B cell (primary cell): ENCODE results near the gene CAPZB. TPM values are rescaled to one million over a fixed set of nuclear protein-coding genes. Genes with fewer than 3 reads are reported as not detected.
"Not testable (repeated sequence)": the region's sequence is repeated elsewhere in the genome, so short reads cannot be mapped to it uniquely, and the experiment has no call there.

ENCODE experiments used
- ATAC-seq: fragments of 200-7000 bp; cut with Tn5 transposase; one replicate; pipeline ENCODE4 v1.10.0; 2021; ENCODE audit warnings: low read depth, mild to moderate bottlenecking, moderate number of reproducible peaks, moderate library complexity
- CTCF ChIA-PET: fragments of 350-600 bp; sonication (Branson Sonifier 250); formaldehyde crosslinking; loops from one replicate; lab custom pipeline; 2021; ENCODE audit warnings: antibody characterized with exemption, inconsistent platforms; lab: Charles Lee
- POLR2A ChIA-PET: fragments of 350-600 bp; sonication (Branson Sonifier 250); formaldehyde crosslinking; loops from one replicate; lab custom pipeline; 2021; ENCODE audit warnings: antibody characterized with exemption; lab: Charles Lee
- DNase-seq: peaks from one replicate; pipeline ENCODE4 v3.0.0; 2013
- H2AFZ ChIP-seq: 2 replicates; pipeline ENCODE4 v1.6.1; 2012; ENCODE audit warnings: mild to moderate bottlenecking, low read depth, low read length; ENCODE audit not compliant: insufficient read depth, poor library complexity, severe bottlenecking
- H3K27ac ChIP-seq, 2 donors: 1 replicate in 1 of 2; 2 replicates in 1 of 2; pipeline ENCODE4 v1.5.1; 2012 to 2013; ENCODE audit warnings: low read length in 2 of 2, mild to moderate bottlenecking in 2 of 2, moderate library complexity in 1 of 2
- H3K27me3 ChIP-seq, 4 experiments: fragments of 200-600 bp in 1 of 4; sonication (generic) in 1 of 4; replicated peaks in 1 of 4; 1 replicate in 2 of 4; 2 replicates in 2 of 4; pipeline versions ENCODE4 v1.6.1 to v1.7.0; 2013 to 2016; ENCODE audit warnings: low read length in 3 of 4, mild to moderate bottlenecking in 2 of 4, mixed read lengths in 1 of 4, moderate library complexity in 1 of 4; ENCODE audit not compliant: insufficient read depth in 4 of 4, control insufficient read depth in 3 of 4; ENCODE audit errors: control extremely low read depth in 1 of 4
- H3K36me3 ChIP-seq, 2 experiments: replicated peaks in 1 of 2; 1 replicate in 1 of 2; 2 replicates in 1 of 2; pipeline versions ENCODE4 v1.6.1 to v1.7.1; 2013; ENCODE audit warnings: low read length in 1 of 2; ENCODE audit not compliant: insufficient read depth in 2 of 2, control insufficient read depth in 1 of 2; ENCODE audit errors: control extremely low read depth in 1 of 2, extremely low read depth in 1 of 2
- H3K4me1 ChIP-seq, 2 donors: fragments of 200-600 bp in 1 of 2; sonication (generic) in 1 of 2; 1 replicate in 1 of 2; 2 replicates in 1 of 2; pipeline versions ENCODE4 v1.5.1 to v1.6.1; 2013 to 2017; ENCODE audit warnings: low read length in 2 of 2; ENCODE audit not compliant: control insufficient read depth in 2 of 2, insufficient read depth in 2 of 2
- H3K4me2 ChIP-seq: replicated peaks from 2 replicates; pipeline ENCODE3; 2012; ENCODE audit warnings: mild to moderate bottlenecking, low read depth, low read length; ENCODE audit not compliant: poor library complexity, severe bottlenecking
- H3K4me3 ChIP-seq, 5 experiments: fragments of 200-600 bp in 1 of 5; sonication (generic) in 1 of 5; 1 replicate in 3 of 5; 2 replicates in 2 of 5; pipeline versions ENCODE4 v1.5.1 to v1.7.0; 2011 to 2016; ENCODE audit warnings: low read length in 4 of 5, mild to moderate bottlenecking in 4 of 5, low read depth in 2 of 5, control low read depth in 1 of 5, moderate library complexity in 1 of 5; ENCODE audit not compliant: insufficient read depth in 1 of 5; ENCODE audit errors: control extremely low read depth in 1 of 5, extremely low read depth in 1 of 5
- H3K79me2 ChIP-seq: fragments of 200-600 bp; sonication (generic); one replicate; pipeline ENCODE4 v1.6.0; 2016; ENCODE audit warnings: low read length; ENCODE audit not compliant: control insufficient read depth, insufficient read depth
- H3K9ac ChIP-seq: fragments of 200-600 bp; sonication (generic); 2 replicates; pipeline ENCODE4 v1.6.1; 2017; ENCODE audit warnings: mild to moderate bottlenecking, low read length, moderate library complexity
- H3K9me3 ChIP-seq, 3 donors: one replicate each; pipeline versions ENCODE4 v1.6.1 to v1.7.1; 2013; ENCODE audit warnings: low read length in 2 of 3; ENCODE audit not compliant: control insufficient read depth in 2 of 3, insufficient read depth in 1 of 3; ENCODE audit errors: control extremely low read depth in 1 of 3
- H4K20me1 ChIP-seq: 2 replicates; pipeline ENCODE4 v1.6.0; 2012; ENCODE audit warnings: mild to moderate bottlenecking, low read length; ENCODE audit not compliant: insufficient read depth, control insufficient read depth, poor library complexity, severe bottlenecking
- H3K27ac Mint-ChIP-seq: one replicate; pipeline ENCODE4 v1.8.0; 2021; ENCODE audit warnings: mixed read lengths
- H3K27me3 Mint-ChIP-seq: one replicate; pipeline ENCODE4 v1.8.0; 2021; ENCODE audit warnings: mixed read lengths
- H3K4me1 Mint-ChIP-seq: one replicate; pipeline ENCODE4 v1.8.0; 2021; ENCODE audit warnings: mixed read lengths
- H3K4me3 Mint-ChIP-seq: one replicate; pipeline ENCODE4 v1.8.0; 2021; ENCODE audit warnings: mixed read lengths
- H3K9me3 Mint-ChIP-seq: one replicate; pipeline ENCODE4 v1.8.0; 2022; ENCODE audit warnings: mixed read lengths; ENCODE audit not compliant: insufficient read depth
- EZH2 ChIP-seq: IDR thresholded peaks from 2 replicates; pipeline ENCODE4 v1.6.1; 2012; ENCODE audit warnings: borderline replicate concordance, low read depth, mild to moderate bottlenecking, moderate library complexity, low read length; ENCODE audit not compliant: insufficient read depth, poor library complexity, severe bottlenecking
- WGBS: methylation state at CpG from one replicate; pipeline ENCODE4 v1.1.5; 2013; ENCODE audit warnings: missing lambda C conversion rate; ENCODE audit not compliant: insufficient coverage; 5-methylcytosine and 5-hydroxymethylcytosine counted together
- intact Hi-C: fragments of 100-400 bp; cut with micrococcal nuclease; formaldehyde crosslinking; loops from one replicate; pipeline ENCODE4 v1.10.0; 2022
- polyA plus RNA-seq: library from polyadenylated mRNA; depleted of rRNA; stranded (reverse); fragments of >200 nt; gene quantifications from 2 replicates; pipeline ENCODE4 v1.2.3, GENCODE V29; 2012
- total RNA-seq, 2 donors: library from RNA; stranded (reverse); fragments of 120-200 nt in 1 of 2; gene quantifications; 1 replicate in 1 of 2; 2 replicates in 1 of 2; pipeline versions ENCODE4 v1.2.3 to v1.2.4, GENCODE V29; 2013 to 2022
- TF ChIP-seq, protein P1 (sequence below): fragments of 200-600 bp; IDR thresholded peaks from one replicate; pipeline ENCODE4 v1.8.0; 2022; ENCODE audit warnings: antibody characterized with exemption, mild to moderate bottlenecking

CAPZB gene
- total and polyA plus RNA-seq, 2 donors (not counting 1 experiment from before 2014, with no cell fraction given): 126 to 193 TPM

DNA sequence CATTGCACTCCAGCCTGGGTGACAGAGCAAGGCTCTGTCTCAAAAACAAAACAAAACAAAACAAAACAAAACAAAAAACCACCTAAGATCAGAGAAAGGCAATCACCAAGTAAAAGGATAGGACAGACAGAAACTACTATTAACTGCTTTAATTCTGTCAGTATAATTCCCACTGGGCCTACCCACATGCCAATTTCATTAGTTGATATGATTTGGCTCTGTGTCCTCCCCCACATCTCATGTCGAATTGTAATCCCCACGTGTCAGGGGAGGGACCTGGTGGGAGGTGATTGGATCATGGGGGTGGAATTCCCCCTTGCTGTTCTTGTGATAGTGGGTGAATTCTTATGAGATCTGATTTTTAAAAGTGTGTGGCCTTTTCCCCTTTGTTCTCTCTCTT lies 27.2 kb upstream of the CAPZB start:
- Mint-ChIP-seq H3K27ac (no peak overlapping the region), H3K4me1 (peaks cover 55% of the 10 kb centered on the region), H3K4me3 (no peak overlapping the region), H3K9me3 (peaks cover 3% of the 10 kb centered on the region), H3K27me3 (no peaks in the 10 kb centered on the region)
- DNase-seq (no peak), ATAC-seq (no peak)
- no peaks in the 10 kb centered on the region for H3K27me3 ChIP-seq
- no peak overlapping the region for H3K4me3 ChIP-seq
- H3K79me2 ChIP-seq: no peaks in the 10 kb centered on the region
- H2AFZ ChIP-seq: no peak overlapping the region
- H3K27ac ChIP-seq: no peak overlapping the region
- H3K36me3 ChIP-seq: no peaks in the 10 kb centered on the region
- no CpG with 5 or more reads among the region's 2 CpGs for WGBS
- intact Hi-C loops: no loop called here
- POLR2A ChIA-PET: no interaction called here
- peaks cover 38 to 41% of the 10 kb centered on the region in 2 donors for H3K4me1 ChIP-seq
- H3K4me2 ChIP-seq: no peak overlapping the region
- CTCF ChIA-PET: no interaction called here
- no peak for TF ChIP-seq EZH2
- TF ChIP-seq, protein P1, sequence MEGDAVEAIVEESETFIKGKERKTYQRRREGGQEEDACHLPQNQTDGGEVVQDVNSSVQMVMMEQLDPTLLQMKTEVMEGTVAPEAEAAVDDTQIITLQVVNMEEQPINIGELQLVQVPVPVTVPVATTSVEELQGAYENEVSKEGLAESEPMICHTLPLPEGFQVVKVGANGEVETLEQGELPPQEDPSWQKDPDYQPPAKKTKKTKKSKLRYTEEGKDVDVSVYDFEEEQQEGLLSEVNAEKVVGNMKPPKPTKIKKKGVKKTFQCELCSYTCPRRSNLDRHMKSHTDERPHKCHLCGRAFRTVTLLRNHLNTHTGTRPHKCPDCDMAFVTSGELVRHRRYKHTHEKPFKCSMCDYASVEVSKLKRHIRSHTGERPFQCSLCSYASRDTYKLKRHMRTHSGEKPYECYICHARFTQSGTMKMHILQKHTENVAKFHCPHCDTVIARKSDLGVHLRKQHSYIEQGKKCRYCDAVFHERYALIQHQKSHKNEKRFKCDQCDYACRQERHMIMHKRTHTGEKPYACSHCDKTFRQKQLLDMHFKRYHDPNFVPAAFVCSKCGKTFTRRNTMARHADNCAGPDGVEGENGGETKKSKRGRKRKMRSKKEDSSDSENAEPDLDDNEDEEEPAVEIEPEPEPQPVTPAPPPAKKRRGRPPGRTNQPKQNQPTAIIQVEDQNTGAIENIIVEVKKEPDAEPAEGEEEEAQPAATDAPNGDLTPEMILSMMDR: no peak
- H4K20me1 ChIP-seq: no peaks in the 10 kb centered on the region
- no peak overlapping the region for H3K9ac ChIP-seq
- H3K9me3 ChIP-seq: peaks cover 0 to 2% (median 0%) of the 10 kb centered on the region in 3 donors

DNA sequence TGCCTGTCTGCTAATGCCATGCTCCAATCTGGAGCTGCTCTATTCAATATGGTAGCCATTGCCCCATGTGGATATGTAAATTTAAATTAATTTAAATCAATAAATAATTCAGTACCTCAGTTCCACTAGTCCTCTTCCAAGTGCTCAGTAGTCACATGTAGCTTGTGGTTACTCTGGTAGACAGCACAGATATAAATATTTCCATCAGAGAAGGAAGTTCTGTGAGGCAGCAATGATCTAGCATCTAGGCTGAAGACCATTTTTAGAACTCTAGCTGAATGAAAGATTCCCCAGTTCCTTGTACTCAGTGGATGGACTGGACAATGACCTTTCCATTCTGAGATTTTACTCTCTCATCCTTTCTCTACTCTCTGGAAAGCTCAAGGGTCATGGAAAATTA lies 25.8 kb upstream of the CAPZB start:
- H3K79me2 ChIP-seq: no peaks in the 10 kb centered on the region
- H3K4me3 ChIP-seq: no peak overlapping the region
- peaks cover 32 to 35% of the 10 kb centered on the region in 2 donors for H3K4me1 ChIP-seq
- H3K4me2 ChIP-seq: peak overlapping the region; percentile 13
- ChIA-PET POLR2A (no interaction called here), CTCF (interaction anchor here (0.6 to 2.0 kb wide), 5 partner anchors 23 to 549 kb away, joined by 3 to 7 read pairs (median 3); no protein-coding TSS in a partner anchor)
- Mint-ChIP-seq H3K27me3 (no peaks in the 10 kb centered on the region), H3K4me3 (no peak overlapping the region), H3K27ac (no peak overlapping the region), H3K4me1 (peaks cover 53% of the 10 kb centered on the region), H3K9me3 (no peaks in the 10 kb centered on the region)
- peak; percentile 33 for ATAC-seq
- intact Hi-C loops: no loop called here
- DNase-seq: peak; percentile 25
- H3K27ac ChIP-seq: peak overlapping the region in 1 of 2 donors; percentile 40
- TF ChIP-seq, protein P1: no peak
- no peak for TF ChIP-seq EZH2
- no peak overlapping the region for H2AFZ ChIP-seq
- no peaks in the 10 kb centered on the region for H3K9me3 ChIP-seq
- no peak overlapping the region for H3K9ac ChIP-seq
- H4K20me1 ChIP-seq: no peaks in the 10 kb centered on the region
- H3K36me3 ChIP-seq: no peaks in the 10 kb centered on the region
- no peaks in the 10 kb centered on the region for H3K27me3 ChIP-seq

DNA sequence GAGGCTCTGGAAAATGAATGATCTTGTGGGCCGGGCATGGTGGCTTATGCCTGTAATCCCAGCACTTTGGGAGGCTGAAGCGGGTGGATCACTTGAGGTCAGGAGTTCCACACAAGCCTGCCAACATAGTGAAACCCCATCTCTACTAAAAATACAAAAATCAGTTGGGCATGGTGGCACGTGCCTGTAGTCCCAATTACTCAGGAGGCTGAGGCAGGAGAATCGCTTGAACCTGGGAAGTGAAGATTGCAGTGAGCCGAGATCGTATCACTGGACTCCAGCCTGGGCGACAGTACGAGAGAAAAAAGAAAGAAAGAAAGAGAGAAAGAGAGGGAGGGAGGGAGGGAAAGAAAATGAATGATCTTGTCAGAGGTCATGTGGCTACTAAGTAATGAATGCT lies 24.3 kb upstream of the CAPZB start:
- H3K4me3 ChIP-seq, H3K79me2 ChIP-seq, H3K9me3 Mint-ChIP-seq, CTCF ChIA-PET, H3K4me2 ChIP-seq, H3K4me3 Mint-ChIP-seq, POLR2A ChIA-PET, H3K9ac ChIP-seq, H3K36me3 ChIP-seq, H3K27ac Mint-ChIP-seq, H3K9me3 ChIP-seq, DNase-seq, H2AFZ ChIP-seq, H3K27ac ChIP-seq, H3K27me3 Mint-ChIP-seq, ATAC-seq, H3K27me3 ChIP-seq, H4K20me1 ChIP-seq: not testable (repeated sequence)
- H3K4me1 ChIP-seq: peaks cover 41 to 46% of the 10 kb centered on the region in 2 donors
- intact Hi-C loops: loop anchor here (5.0 kb wide), 2 partner anchors 88 to 117 kb away; a partner anchor contains a TSS
- peaks cover 64% of the 10 kb centered on the region for H3K4me1 Mint-ChIP-seq
- WGBS: 92% methylated on average over 6 of the region's 8 CpGs
